Central memory CD4-positive, alpha-beta T cell (primary cell): ENCODE data around the gene TSPAN33.
"Not testable (repeated sequence)": the region's sequence is repeated elsewhere in the genome, so short reads cannot be mapped to it uniquely, and the experiment has no call there.

Source experiments
- DNase-seq: peaks from one replicate; pipeline ENCODE4 v3.0.0; 2022
- total RNA-seq, 3 experiments: gene quantifications; one replicate each; lab custom pipeline; 2026; lab: John Stamatoyannopoulos, UW

The TSPAN33 gene
- total RNA-seq, result 0.82 to 5.0 (median 3.3) reads per million in 3 experiments

- DNase-seq, result peak; percentile 46
These were observed at the start of gene TSPAN33 for GRCh38 chr7:129144095-129144833. Gene TSPAN33 (plus strand): TSS chr7:129144707. CDS start chr7:129144981, 274 bp downstream.

GRCh38 chr7:129095258-129095657 lies 49.2 kb upstream of the TSPAN33 start:
- peak; percentile 23 for DNase-seq

DNA sequence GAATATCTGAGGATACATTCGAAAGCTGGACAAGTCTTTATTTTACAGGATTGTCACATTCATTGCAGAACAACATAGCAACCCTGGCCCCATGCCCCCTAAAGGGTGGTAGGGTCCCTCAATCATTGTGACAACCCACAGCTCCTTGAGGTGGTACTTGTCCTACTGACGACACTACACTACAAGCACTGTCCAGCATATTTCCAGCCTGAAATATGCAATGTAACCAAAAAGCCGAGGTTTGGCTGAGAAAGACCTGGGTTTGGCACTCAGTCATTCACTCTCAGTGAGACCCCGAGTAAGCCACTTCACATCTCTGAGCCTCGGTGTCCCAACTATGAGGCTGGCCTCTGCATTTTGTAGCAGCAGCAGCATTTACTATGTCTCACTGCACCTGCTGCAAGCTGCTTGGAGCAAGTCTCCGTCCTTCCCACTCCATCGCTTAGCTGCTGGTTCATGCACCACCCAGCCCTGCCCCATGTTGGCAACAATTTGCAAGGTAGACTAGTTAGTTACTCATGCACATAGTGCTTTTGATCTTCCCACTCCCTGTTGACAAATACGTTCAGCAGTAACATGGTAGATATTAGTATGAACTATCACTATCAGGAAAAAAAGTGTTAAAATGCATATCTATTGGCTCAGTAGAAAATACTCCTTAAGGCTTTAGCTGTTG lies 46.0 kb upstream of the TSPAN33 start:
- no peak for DNase-seq

GRCh38 chr7:129100827-129101166 lies 43.7 kb upstream of the TSPAN33 start:
- no peak for DNase-seq

DNA sequence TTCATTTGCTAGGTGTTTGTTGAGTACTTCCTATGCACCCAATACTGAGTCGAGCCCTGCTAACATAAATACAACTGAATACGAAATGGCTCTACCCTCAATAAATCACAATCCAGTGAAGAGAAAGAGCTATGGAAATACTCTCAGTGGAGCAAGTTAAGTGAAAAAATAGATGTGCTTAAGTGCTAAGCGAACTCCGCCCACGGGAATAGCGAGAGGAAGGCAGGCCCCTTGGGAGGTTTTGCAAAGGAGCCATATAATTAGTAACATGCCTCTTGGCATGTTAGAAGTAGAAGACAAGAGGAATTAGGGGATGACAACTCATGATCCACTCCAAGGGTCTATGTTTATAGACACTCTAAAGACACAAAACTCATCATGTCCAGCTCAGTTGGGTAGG lies 42.8 kb upstream of the TSPAN33 start:
- DNase-seq, result no peak

DNA sequence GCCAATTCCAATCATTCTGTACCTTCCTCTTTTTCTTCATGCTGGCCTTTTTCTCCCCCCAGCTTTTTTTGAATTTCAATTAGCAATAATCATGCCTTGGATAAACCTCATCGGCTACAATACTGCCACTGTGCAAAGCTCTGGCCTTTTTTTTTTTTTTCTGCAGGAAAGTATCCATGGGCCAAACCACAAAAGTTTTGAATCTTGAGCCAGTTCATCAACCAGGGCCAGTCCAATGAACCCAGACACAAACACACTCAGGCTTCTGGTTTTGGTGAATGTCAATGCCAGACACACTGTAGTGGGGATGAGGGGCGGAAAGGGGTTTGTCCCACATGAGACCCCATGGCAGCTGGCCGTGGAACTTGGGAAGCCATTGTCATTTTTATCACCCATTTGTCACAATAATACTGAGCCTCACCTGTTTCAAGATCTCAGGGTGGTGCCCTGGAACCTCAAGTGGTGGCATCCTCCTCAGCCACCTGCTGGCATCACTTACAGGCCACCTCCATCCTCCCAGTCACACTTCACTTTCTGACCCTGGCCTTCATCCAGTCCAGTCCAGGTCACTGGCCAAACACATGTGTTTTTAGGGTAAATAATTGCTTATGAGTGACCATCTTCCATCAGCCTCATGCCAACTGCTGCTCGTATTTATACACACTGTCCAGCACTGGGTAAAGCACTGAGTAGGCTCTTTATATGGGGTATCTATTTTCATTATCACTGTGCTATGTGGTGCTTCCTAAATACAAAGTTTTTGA lies 40.8 kb upstream of the TSPAN33 start:
- no peak for DNase-seq

DNA sequence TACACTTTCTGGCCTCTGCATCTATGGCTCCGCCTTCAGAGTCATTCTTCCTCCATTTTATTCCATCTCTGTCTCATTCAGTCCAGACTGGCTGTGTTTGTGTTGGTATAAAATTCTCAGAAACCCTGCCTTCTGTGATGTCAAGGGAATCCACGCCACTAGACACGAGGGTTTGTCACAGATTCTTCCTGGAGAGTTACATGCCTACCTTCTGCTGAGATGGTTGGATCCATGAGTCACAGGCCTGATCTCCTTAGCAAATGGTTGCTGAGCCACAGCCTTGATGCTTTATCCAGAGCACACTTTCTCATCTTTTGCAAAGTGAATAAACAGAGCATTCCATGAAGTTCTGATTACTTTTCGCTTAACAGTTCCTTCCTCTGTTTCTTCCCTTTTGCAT lies 35.9 kb upstream of the TSPAN33 start:
- no peak for DNase-seq

- no peak for DNase-seq
These were observed 34.1 kb upstream of the TSPAN33 start for GRCh38 chr7:129110258-129110981.

DNA sequence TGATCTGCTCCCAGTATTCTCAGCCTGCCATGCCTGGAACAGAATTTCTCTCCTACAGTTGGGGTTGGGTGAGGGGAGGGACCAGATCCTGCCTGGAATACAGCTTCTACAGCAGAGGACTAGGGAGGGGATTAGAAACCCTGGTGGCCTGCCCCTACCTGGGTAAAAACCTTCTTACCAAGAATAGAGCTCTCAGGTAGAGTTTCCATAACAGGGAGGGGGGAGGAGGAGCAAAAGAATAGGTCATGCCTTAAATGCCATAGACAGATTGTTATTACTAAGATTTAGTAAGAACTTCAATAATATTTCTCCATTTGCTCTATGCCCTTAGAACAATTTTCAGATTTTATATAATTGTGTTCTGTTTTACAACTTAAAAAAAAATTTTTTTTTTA lies 33.5 kb upstream of the TSPAN33 start:
- DNase-seq, result no peak

DNA sequence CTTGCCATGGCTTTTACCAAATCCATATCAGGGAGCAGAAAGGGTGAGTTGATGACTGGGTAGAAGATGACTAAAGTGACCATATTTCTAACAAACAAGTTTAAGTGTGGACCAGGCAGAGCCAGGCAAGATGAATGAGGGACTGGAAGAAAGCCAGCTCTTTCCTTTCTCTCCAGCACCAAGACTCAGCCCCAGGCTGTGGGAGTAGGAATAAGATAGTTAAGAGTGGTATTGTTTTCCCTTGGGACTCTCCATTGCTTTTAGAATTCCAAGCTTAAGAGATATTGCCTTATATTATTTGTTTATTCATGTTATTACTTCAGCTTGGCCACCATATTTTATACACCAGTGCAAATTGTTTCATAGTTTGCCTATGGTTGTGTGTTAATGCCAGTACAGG lies 28.8 kb upstream of the TSPAN33 start:
- DNase-seq, result no peak

GRCh38 chr7:129118182-129118581 lies 26.3 kb upstream of the TSPAN33 start:
- DNase-seq, result no peak

DNA sequence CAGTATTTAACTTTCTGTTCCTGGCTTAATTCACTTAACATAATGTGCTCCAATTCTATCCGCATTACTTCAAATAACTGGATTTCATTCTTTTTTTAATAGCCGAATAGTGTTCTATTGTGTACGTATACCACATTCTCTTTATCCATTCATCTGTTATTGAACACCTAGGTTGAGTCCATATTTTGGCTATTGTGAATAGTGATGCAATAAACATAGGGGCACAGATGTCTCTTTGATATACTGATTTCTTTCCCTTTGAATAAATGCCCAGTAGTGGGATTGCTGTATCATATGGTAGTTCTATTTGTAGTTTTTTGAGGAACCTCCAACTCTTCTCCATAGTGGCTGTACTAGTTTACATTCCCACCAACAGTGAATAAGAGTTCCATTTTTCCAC lies 25.5 kb upstream of the TSPAN33 start:
- DNase-seq, result no peak

DNA sequence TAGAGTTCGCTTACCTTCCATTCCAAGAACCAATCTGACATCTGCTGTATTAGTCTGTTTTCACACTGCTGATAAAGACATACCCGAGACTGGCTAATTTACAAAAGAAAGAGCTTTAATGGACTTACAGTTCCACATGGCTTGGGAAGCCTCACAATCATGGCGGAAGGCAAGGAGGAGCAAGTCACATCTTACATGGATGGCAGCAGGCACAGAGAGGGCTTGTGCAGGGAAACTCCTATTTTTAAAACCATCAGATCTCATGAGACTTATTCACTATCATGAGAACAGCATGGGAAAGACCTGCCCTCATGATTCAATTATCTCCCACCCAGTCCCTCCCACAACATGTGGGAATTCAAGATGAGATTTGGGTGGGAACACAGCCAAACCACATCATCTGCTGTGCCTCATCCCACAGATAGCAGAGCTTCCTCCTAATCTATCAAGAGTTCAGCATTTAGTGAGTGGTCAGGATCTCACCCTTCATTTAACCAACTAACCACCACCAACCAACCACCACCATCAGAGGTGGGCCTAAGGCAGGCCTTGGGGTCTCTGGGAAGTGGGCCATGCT lies 22.9 kb upstream of the TSPAN33 start:
- DNase-seq, result not testable (repeated sequence)

DNA sequence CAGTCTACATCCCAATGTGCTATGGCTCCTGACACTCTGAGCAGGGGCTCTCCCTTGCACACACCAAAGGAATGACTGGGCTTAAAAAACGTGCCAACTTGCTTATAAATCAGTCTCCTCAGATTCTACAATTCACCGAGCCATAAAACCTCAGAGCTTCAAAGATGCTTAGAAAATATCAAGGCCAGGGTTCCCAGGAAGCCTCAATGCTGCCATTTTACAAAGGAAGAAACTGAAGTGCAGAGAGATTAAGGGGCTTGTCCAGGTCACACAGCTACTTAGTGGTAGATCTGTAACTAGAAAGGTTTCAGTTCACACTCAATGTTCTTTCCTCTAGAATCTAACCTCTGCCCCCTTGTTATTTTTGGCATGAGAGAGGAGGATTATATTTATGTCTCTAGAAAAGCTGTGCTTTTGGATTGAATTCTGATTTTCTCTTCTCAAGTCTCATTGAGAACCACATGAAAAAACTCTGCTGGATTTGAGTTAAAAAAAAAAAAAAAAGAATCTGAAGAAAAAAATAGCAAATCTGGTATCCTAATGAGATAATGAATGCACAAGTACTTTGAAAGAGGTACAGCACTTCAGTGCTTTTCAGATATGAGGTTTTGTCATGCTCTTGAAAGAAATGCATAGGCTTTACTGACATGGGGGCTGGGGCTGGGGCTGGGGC lies 22.3 kb upstream of the TSPAN33 start:
- no peak for DNase-seq

GRCh38 chr7:129122751-129123509 lies 21.6 kb upstream of the TSPAN33 start:
- DNase-seq, result no peak

DNA sequence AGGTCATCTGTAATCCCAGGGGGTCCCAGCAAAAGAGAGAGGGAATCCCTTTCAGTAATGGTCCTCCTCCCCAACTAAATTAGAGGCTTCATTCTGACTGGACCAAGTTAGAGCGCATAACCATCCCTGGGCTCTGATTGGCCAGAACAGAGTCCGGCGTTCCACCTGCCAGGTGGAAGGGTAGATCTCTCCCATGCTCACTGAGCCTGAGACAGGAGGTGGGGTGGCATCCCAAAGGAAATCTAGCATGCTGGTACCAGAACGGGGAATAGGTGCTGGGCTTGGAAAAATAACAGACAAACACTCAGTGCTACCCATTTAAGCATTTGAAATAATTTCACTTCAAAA lies 21.0 kb upstream of the TSPAN33 start:
- no peak for DNase-seq

DNA sequence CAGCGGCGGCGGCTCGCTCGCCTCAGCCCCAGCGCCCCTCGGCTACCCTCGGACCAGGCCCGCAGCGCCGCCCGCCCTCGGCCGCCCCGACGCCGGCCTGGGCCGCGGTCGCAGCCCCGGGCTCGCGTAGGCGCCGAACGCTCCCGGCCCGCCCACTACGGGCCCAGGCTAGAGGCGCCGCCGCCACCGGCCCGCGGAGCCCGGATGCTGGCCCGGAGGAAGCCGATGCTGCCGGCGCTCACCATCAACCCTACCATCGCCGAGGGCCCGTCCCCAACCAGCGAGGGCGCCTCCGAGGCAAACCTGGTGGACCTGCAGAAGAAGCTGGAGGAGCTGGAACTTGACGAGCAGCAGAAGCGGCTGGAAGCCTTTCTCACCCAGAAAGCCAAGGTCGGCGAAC lies 18.2 kb upstream of the TSPAN33 start:
- DNase-seq, result no peak

GRCh38 chr7:129127154-129127553 lies 17.4 kb upstream of the TSPAN33 start:
- DNase-seq, result no peak

DNA sequence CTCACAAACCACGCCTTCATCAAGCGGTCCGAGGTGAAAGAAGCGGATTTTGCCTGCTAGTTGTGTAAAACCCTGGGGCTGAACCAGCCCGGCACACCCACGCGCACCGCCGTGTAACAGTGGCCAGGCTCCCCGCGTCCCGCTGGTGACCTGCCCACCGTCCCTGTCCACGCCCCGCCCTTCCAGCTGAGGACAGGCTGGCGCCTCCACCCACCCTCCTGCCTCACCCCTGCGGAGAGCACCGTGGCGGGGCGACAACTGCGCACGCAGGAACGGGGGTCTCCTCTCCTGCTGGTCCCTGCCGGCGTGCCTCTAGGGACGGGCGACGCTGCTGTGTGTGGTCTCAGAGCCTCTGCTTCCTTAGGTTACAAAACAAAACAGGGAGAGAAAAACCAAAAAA lies 16.9 kb upstream of the TSPAN33 start:
- DNase-seq, result no peak

- no peak for DNase-seq
These were observed 10.0 kb upstream of the TSPAN33 start for GRCh38 chr7:129134356-129134987.
